ENCODE results near the gene HOXB13.

- TF ChIP-seq CTCF (conservative IDR thresholded peaks at IDR 0.05; ENCODE audit: low read length): no peak
- TF ChIP-seq EZH2phosphoT487 (IDR thresholded peaks at IDR 0.05; ENCODE audit: borderline replicate concordance): no peak
Observed at GRCh38 chr17:48738424-48738802, 9.9 kb upstream of the HOXB13 start.

All from Loucy (cell line).